ENCODE results near the gene SENP6.
"Not testable (repeated sequence)": the region's sequence is repeated elsewhere in the genome, so short reads cannot be mapped to it uniquely, and the experiment has no call there.

The SENP6 gene

DNA sequence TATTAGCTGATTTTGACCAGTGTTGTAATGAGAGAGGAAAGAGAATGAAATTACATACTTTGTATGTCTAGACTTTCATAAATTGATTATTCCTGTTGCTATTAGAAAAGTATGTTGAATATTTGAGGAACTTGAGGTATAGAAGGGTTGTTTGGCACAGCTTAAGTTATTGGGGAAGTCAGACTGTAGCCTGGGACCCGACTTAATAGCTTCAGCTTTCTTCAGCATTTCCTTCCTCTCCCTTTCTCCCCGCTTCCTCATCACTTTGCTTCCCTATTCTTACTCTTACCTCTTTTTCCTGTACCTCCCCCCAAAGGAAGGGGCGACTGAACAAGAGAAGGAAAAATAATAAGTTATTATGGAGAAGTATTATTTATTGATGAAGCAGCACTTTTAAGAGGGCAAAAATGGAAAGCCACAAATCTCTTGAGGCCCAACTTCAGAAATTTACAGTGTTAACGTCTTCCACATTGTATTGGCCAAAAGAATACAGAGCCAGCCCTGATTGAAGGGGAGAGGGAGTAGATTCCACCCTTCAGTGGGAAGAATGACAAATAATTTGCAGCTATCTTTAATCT lies 7.4 kb downstream of the SENP6 start:
- no peak for DNase-seq

DNA sequence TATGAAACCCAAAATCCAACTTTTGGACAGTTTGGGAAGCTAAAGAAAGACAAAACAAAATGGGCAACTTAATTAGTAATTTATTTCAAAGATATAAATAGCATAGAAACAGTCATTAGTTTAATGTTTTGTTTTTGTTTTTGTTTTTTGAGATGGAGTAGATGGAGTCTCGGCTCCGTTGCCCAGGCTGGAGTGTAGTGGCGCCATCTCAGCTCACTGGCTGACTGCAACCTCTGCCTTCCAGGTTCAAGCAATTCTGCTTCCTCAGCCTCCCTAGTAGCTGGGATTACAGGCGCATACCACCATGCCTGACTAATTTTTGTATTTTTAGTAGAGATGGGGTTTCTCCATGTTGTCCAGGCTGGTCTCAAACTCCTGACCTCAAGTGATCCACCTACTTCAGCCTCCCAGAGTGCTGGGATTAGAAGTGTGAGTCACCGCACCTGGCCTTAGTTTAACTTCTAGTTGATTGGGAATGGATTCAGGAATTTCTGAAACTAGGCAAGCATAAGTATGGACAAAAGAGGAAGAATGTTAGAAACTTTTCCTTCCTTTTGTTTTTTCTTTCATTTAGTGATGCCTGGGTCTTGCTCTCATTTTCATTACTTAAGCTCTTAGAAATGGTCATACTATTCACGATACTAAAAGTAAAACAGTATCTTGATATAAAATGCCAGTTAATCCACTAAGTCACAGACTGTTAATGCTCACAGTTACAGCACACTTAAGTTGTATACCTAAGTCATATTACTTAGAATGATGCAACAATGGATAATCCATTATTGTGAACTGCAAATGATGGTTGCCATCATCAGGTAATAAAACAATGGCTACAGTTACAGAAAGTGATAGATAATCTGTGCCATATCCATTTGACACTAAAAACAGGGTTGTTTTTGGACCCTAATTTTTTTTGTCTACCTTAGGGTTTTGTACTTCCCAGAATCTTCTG lies 8.2 kb downstream of the SENP6 start:
- no peak for DNase-seq

DNA sequence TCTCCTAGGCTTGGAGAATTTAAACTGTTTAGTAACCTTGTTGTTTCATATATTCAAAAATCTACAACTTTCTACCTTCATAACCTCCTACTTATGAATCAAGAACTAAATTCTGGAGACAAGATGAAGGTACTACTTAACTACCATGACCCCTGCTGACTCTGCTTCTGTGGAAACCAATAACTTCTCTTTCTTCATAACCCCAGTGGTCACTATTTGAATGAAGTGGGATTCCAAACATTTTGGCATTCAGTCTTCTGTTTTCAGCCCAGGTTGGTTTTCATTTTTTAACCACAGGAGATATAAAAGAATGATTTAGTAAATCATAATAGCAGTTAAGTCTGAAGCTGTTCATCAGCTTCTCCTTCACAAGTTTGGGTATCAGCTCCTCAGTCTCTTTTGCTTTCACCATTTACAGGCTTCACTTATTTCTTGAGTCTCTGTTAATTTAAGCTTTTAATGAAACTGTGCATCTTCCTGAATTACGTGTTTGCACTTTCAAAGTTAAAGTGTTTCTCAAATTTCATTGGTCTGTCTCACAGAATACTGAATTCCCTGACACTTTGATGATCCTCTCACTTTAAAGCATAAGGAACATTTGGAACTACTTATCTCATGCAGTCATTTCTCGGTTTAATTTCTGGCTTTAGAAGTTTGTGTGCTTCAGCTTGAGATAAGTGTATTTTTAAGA lies 9.5 kb downstream of the SENP6 start:
- no peak for DNase-seq

DNA sequence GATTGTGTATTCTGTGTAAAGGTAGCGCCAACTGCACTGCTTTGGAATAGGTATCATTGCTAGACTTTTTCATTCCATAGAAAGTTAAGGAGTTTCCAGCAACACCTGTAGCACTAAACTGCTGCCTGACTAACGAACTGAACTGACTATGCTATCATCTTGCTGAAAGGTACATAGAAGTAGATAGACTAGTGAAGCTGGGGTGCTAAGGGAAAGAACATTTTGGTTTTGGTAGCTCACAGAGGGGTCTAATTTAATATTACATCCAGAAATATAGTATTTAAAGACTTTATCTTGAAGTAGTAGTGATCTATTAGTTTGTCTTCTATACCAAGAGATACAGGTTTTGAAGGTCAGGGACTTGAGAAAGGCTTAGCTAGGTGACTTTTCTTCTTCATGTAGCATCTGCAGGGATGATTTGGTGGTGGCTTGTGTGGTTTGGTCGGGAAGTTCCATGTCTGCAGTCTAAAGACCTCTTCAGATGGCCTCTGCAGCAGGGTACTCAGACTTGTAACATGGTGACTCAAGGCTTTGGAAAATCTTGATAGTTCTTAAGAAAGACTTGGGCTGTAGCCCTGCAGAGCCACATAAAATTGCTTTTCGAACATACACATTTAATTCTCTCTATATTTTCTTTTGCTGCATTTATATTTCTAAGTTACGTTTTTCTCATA lies 10.2 kb downstream of the SENP6 start:
- DNase-seq = no peak

DNA sequence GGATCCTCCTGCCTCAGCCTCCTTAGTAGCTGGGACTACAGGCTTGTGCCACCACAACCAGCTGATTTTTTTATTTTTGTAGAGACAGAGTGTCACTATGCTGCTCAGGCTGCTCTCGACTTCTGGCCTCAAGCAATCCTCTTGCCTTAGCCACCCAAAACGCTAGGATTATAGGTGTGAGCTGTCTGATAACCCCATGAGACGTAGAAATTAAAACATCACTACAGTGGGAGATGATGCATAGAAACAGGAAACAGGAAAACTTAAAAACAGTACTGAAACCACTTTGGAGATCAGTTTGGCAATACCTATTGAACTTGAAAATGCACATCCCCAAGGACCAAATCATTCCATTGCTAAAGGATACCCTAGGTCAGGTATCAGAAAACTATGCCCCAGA lies 10.8 kb downstream of the SENP6 start:
- no peak for DNase-seq

DNA sequence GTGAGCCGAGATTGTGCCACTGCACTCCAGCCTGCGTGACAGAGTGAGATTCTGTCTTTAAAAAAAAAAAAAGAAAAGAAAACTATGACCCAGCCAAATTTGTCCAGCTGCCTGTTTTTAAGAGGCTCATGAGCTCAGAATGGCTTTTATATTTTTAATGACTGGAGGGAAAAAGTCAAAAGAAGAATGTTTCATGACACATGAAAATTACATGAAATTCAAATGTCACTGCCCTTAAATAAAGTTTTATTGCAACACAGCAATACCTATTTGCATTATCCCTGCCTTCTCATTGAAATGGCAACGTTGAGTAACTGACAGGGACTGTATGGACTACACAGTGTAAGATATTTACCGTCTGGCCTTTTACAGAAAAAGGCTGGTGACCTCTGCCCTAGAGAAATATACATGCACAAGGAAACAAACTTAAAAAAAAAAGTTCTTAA lies 11.4 kb downstream of the SENP6 start:
- no peak for DNase-seq

DNA sequence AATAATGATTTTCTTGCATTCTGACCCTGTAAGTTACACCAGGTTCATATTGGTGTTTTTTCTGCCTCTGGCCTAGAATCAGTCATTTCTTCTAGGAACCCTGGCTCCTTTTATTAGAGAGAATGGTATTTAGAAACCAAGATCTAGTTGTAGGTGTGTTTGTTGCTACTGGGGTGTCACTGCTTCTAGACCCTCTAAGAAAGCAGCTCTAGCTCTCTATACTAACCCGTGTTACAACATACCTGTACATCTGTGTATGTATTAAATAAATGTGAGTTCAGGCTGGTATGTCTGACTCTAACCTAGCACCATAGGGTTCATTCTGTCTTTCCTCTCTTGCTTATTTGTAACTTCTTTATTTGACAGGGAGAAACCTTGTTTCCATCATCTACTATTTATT lies 16.8 kb downstream of the SENP6 start:
- no peak for DNase-seq

DNA sequence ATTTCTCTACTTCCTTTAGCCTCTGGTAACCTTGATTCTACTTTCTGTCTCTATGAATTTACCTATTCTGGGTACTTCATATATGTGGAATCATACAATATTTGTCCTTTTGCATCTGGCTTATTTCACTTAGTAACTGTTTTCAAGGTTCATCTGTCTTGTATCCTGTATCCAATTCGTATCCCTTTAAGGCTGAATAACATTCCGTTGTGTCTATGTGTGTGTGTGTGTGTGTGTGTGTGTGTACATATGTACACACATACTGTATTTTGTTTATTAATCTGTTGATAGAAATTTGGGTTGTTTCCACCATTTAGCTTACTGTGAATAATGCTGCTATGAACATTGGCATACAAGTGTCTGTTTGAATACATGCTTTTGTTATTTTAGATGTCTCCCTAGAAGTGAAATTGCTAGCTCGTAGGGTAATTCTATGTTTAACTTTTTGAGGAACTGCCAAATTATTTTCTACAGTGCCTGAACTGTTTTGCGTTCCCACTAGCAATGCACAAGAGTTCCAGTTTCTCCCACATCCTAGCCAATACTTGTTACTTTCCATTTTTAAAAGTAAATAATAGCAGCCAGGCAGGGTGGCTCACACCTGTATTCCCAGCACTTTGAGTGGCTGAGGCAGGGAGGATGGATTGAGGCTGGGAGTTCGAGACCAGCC lies 17.7 kb downstream of the SENP6 start:
- DNase-seq = no peak

DNA sequence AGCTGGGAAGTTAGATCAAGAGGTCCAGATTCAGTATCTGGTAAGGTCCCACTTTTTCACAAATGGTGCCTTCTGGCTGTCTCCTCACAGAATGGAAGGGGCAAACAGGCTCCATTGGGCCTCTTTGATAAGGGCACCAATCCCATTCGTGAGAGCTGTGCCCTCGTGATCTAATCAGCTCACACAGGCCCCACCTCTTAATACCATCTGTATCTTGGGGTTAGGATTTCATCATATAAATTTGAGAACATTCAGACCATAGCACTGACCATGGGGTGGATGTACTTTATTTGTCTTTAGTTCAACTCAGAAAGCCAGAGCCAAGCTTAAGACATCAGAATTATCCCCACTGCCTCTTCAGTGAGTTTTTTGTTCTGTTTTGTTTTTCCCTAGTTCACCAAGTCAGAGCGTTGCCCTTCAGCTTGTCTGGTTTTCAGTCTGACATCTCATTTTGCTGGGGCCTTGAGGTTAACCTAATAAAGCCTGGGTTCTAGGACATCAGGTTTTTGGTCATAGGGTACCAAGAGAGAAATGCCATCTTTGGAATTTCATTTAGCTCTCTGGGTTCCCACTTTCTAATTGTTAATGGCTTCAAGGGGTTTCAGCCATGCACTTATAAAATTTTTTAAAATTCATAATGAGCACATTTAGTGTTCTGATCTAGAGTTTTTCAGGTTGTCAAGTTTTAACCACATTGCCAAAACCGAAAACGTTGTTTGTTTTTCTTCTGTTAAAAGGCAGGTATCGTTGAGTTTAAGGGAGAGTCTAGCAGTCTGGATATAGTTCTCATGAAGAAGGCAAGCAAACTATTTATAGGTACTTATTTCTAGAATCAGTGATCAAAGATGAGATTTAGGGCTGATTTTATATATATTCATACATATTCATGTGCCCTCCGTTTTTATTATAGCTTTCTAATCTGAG lies 19.0 kb downstream of the SENP6 start:
- no peak for DNase-seq

DNA sequence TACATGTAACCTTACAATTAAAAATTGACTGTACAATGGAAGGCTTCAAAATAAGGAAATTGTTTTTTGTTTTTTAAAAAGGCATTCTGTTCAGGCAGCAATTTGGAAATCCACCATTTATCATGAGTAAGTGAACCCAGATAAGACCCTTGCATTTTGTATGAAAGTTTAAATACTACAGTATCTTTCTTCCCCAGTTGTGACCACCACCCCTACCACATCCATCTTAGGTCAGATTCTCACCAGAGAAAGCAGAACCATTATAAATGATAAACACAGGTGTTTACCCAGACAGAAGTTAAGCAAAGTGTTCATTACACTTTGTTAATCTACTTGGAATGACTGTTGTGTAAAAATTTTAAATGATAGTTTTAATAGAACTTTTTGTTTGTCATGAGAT lies 20.2 kb downstream of the SENP6 start:
- DNase-seq = no peak

DNA sequence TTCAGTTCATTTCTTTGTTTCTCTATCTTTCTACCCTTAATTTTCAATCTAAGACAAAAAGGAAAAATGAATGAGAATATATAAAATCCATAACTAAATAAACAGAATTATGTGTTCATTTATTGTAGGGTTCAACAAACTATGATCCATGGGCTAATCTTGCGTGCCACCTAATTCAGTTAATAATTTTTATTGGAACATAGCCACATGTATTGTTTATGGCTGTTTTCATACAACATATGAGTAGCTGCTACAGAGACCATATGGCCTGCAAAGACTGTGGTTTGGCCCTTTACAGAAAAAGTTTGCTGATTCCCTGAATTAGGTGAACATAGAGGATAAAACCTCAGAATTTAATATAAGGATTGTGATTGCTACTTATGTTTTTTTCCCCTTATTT lies 21.8 kb downstream of the SENP6 start:
- no peak for DNase-seq

DNA sequence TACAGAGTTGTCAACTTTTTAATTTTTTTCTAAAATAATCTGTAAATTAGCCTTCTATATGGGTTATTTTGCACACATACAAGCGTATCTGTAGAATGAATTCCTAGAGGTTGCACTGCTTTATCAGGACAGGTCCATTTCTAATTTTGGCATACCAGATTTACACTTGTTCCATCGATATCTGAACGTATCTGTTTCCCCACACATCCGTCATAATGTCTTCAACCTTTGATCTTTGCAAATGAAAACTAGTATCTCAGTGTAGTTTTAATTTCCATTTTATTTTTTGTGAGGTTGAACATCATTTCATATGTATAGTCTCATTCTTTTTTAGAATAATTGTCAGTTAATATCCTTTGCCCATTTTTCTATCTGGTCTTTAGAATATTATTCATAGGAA lies 22.7 kb downstream of the SENP6 start:
- DNase-seq = no peak

DNA sequence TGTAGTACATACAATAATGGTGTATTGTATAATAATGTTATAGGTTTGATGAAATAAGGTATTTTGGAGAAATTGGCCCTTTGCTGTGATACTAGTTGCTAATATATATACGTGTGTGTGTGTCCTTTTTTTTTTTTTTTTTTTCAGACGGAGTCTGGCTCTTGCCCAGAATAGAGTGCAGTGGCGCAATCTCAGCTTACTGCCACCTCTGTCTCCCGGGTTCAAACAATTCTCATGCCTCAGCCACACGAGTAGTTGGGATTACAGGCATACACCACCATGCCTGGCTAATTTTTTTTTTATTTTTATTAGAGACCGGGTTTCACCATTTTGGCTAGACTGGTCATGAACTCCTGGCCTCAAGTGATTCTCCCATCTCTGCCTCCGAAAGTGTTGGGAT lies 23.3 kb downstream of the SENP6 start:
- DNase-seq = no peak

DNA sequence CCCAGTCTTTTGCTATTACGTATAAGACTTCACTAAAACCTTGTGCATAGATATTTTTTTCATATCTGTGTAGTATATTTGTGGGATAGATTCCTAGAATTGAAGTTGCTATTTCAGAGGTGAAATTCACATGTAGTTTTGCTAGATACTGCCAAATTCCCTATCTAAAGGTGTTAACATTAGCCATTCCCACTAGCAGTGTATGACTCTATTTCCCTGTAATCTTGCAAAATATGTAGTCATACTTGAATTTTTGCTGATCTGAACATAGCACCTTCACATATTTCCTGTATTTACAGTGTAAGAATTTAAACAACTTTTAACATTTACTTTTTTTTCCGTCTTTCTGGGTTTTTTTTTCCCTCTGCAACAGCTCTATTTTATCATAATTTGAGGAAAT lies 24.9 kb downstream of the SENP6 start:
- no peak for DNase-seq

DNA sequence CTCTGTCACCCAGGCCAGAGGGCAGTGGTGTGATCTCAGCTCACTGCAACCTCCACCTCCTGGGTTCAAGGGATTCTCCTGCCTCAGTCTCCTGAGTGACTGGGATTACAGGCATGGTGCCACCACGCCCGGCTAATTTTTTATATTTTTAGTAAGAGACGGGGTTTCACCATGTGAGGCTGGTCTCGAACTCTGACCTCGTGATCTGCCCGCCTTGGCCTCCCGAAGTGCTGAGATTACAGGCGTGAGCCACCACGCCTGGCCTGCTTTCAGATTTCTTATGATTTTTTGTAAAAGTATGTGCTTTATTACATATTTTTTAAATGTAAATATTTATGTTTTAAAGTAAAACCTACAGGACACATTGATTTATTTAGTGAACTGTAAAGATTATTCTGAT lies 26.0 kb downstream of the SENP6 start:
- DNase-seq = not testable (repeated sequence)

DNA sequence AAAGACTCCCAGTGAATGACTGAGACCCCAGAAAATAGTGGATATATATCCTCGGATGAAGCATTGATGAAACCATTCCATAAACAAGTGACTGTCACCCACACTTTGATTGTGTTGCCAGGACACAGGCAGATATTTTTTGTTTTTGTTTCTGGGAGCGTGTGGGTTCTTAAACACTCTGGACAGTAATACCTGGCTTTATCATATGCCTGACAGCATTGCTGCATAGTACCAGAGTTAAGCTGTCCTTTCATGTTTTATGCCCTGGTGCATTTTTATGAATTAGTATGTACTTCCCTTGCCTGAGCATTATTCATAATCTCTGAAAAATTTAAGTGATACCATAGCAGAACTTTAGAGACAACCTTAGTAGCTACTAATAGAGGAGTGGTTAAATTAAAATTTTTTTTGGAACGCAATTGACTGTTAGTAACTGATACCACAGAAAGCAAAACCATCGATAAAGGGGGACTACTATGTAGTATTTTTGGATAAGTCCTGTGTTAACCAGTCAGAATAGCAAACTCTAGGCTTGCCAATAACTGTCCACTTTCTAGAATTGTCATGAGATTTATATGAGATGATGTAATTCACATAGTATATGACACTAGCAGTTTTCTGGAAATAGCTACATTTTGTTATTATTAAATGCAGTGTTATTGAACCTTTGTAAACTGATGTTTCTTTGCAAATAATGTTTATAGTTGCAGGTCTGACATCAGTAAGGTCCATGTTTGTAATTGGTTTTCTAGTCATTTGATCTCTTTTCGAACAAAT lies 30.4 kb downstream of the SENP6 start:
- DNase-seq = no peak

DNA sequence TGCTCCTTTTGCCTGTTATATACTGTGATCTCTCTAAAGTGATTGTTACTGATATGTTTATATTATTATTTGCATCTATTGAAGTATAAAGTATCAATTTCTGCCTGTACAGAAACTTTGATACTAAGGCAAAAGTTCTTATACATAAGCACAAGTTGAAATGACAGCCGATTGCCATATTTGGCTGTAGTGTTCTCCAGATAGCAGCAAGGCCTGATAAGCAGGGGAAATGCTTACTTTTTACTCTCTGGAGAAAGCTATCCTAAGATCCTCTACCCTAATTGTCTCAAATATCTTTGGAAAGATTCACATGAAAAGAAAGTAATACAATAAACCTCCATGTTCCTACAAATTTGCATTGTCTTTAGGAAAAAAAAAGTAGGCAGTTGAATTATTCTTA lies 31.4 kb downstream of the SENP6 start:
- no peak for DNase-seq

DNA sequence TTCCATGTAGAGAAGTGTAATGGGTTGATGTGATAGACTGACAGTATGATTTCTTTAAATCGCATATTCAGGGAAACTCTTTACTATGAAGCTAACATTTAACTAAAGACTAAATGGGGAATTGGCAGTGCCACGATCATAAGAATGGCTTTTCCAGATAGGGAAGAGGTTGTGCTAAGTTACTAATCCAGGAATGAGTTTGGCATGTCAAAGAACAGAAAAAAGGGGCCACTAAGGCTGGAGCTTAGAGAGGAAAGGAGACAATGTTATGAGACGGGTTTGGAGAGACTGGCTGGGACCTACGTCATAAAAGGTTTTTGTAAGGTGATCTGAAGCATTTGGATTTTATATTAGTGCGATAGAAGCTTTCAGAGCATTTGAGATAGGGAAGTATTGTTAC lies 40.6 kb downstream of the SENP6 start:
- no peak for DNase-seq

DNA sequence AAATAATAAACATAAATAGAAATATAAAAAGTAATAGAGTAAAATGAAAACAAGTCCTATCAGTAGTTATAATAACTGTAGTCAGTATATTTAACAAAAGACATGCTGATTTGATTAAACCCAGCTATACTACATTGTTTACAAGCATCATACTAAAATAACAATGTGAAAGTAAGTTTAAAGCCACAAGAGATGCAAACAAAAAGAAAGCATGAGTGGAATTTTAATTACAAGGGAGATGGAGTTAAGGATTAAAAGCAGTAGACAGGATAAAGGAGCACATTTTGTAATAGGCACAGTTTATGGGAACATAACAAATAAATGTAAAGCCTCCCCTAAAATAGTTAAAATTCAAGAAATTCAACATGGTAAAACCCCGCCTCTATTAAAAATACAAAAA lies 41.5 kb downstream of the SENP6 start:
- no peak for DNase-seq

DNA sequence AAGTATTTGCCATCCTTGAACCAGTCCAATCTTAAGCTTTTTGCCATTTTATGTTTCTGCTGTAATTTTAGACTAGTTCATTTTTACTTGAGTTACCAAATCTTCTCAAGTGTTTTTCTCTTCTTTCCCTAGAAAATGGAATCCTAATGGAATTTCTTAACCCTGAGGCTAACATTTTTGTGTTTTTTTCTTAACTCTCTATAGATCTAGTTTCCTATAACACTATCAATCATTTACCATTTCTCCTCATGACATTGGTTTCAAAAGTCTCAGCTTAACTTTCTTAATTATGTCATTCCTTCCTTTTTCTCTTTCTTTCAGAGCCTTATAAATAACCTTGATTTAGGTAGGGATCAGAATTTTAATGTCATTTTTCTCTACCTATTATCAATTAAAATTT lies 54.8 kb downstream of the SENP6 start:
- no peak for DNase-seq

DNA sequence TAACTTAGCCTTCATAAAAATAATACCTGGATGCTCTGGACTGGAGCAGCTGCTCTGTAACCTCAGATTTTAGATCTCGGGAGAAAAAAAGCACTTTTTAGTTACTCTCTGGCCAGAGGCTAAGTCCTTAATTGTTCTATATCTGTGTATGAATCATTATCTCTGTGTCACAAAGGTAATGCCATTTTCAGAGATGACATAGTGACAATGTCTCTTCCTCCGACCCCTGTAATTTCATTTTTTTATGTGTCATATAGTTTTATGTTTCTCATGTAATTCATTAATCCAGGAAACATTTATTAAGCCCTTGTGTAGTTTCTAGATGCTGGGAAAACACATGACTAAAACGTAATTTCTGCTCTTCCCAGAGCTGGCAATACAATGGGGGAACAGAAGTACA lies 55.6 kb downstream of the SENP6 start:
- no peak for DNase-seq
